GM23338 (cell line): ENCODE measurements around the gene TRPM7. TPM values are rescaled to one million over a fixed set of nuclear protein-coding genes. Genes with fewer than 3 reads are reported as not detected.

ENCODE experiments used
- ATAC-seq: fragments of 200-7000 bp; cut with Tn5 transposase; 3 replicates; pipeline ENCODE4 v1.9.1; 2020
- DNase-seq: peaks from one replicate; pipeline ENCODE4 v3.0.0-alpha.2; 2015; ENCODE audit warnings: low spot score
- H2AFZ ChIP-seq: fragments of 200-600 bp; sonication (generic); 2 replicates; pipeline ENCODE4 v1.8.0; 2016; ENCODE audit warnings: antibody characterized with exemption, mild to moderate bottlenecking, moderate library complexity
- H3F3A ChIP-seq: fragments of 200-600 bp; sonication (generic); replicated peaks from 2 replicates; pipeline ENCODE4 v1.8.0; 2017; ENCODE audit warnings: antibody characterized with exemption, mixed run types, low read depth
- H3K27ac ChIP-seq: fragments of 200-600 bp; sonication (generic); 2 replicates; pipeline ENCODE4 v1.6.1; 2016; ENCODE audit warnings: low read depth
- H3K27me3 ChIP-seq: fragments of 200-600 bp; sonication (generic); 2 replicates; pipeline ENCODE4 v1.8.0; 2016; ENCODE audit warnings: mild to moderate bottlenecking, mixed run types, moderate library complexity; ENCODE audit not compliant: insufficient read depth
- H3K36me3 ChIP-seq: fragments of 200-600 bp; sonication (generic); 2 replicates; pipeline ENCODE4 v1.8.0; 2016; ENCODE audit warnings: mild to moderate bottlenecking; ENCODE audit not compliant: insufficient read depth
- H3K4me1 ChIP-seq: fragments of 200-600 bp; sonication (generic); 2 replicates; pipeline ENCODE4 v1.8.0; 2016; ENCODE audit warnings: mild to moderate bottlenecking, moderate library complexity; ENCODE audit not compliant: insufficient read depth
- H3K4me2 ChIP-seq: fragments of 200-600 bp; sonication (generic); 2 replicates; pipeline ENCODE4 v1.7.1; 2017; ENCODE audit warnings: mixed run types
- H3K4me3 ChIP-seq: fragments of 200-600 bp; sonication (generic); 2 replicates; pipeline ENCODE4 v1.6.1; 2016; ENCODE audit warnings: mixed run types
- H3K79me2 ChIP-seq: fragments of 200-600 bp; sonication (generic); replicated peaks from 2 replicates; pipeline ENCODE4 v1.8.0; 2017; ENCODE audit warnings: mild to moderate bottlenecking; ENCODE audit not compliant: insufficient read depth
- H3K9me2 ChIP-seq: fragments of 200-600 bp; sonication (generic); 2 replicates; pipeline ENCODE4 v1.8.0; 2017; ENCODE audit not compliant: insufficient read depth
- H4K20me1 ChIP-seq: fragments of 200-600 bp; sonication (generic); replicated peaks from 2 replicates; pipeline ENCODE4 v1.8.0; 2017; ENCODE audit warnings: mild to moderate bottlenecking; ENCODE audit not compliant: insufficient read depth
- H3K27ac Mint-ChIP-seq: 2 replicates; pipeline ENCODE4 v1.8.0; 2020; ENCODE audit warnings: inconsistent platforms, mild to moderate bottlenecking, moderate library complexity, mixed read lengths
- H3K27me3 Mint-ChIP-seq: 3 replicates; pipeline ENCODE4 v1.8.0; 2022; ENCODE audit warnings: low read depth, mild to moderate bottlenecking, moderate library complexity, mixed read lengths, inconsistent platforms; ENCODE audit not compliant: insufficient read depth, poor library complexity
- H3K36me3 Mint-ChIP-seq: 3 replicates; pipeline ENCODE4 v1.8.0; 2021; ENCODE audit warnings: low read depth, mild to moderate bottlenecking, inconsistent platforms, moderate library complexity, mixed read lengths
- H3K4me1 Mint-ChIP-seq: 3 replicates; pipeline ENCODE4 v1.8.0; 2020; ENCODE audit warnings: mild to moderate bottlenecking, inconsistent platforms, mixed read lengths
- H3K4me3 Mint-ChIP-seq: 3 replicates; pipeline ENCODE4 v1.8.0; 2021; ENCODE audit warnings: moderate library complexity, mild to moderate bottlenecking, inconsistent platforms, mixed read lengths
- H3K9me3 Mint-ChIP-seq: 3 replicates; pipeline ENCODE4 v1.8.0; 2020; ENCODE audit warnings: moderate library complexity, mild to moderate bottlenecking, inconsistent platforms, mixed read lengths
- CREB1 ChIP-seq: fragments of 250-450 bp; sonication (Bioruptor Pico); IDR thresholded peaks from 2 replicates; pipeline ENCODE4 v1.5.0; 2020; ENCODE audit warnings: low read depth, mild to moderate bottlenecking, moderate library complexity
- CTCF ChIP-seq, 2 experiments: fragments of 200-600 bp in 1 of 2; sonication (generic) in 1 of 2; conservative IDR thresholded peaks; 2 replicates each; pipeline versions ENCODE4 v1.5.1 to v1.6.1; 2016 to 2017; ENCODE audit warnings: antibody characterized with exemption in 2 of 2, low read depth in 2 of 2, mild to moderate bottlenecking in 2 of 2, moderate library complexity in 1 of 2
- ETS1 ChIP-seq: IDR thresholded peaks from 2 replicates; pipeline ENCODE4 v1.6.1; 2016; ENCODE audit warnings: antibody characterized with exemption
- EZH2 ChIP-seq: fragments of 200-600 bp; sonication (generic); IDR thresholded peaks from one replicate; pipeline ENCODE4 v1.8.0; 2017; ENCODE audit warnings: antibody characterized with exemption, mild to moderate bottlenecking, low read depth; ENCODE audit not compliant: unreplicated experiment
- EZH2phosphoT487 ChIP-seq: fragments of 200-600 bp; sonication (generic); IDR thresholded peaks from one replicate; pipeline ENCODE4 v1.8.1; 2018; ENCODE audit warnings: antibody characterized with exemption; ENCODE audit not compliant: unreplicated experiment
- JUNB ChIP-seq: IDR thresholded peaks from one replicate; pipeline ENCODE4 v1.6.1; 2016; ENCODE audit warnings: antibody characterized with exemption; ENCODE audit not compliant: unreplicated experiment
- NANOG ChIP-seq: IDR thresholded peaks from 2 replicates; pipeline ENCODE4 v1.6.1; 2016; ENCODE audit warnings: antibody characterized with exemption, borderline replicate concordance
- POLR2AphosphoS5 ChIP-seq: IDR thresholded peaks from 2 replicates; pipeline ENCODE4 v1.6.1; 2016; ENCODE audit warnings: antibody characterized with exemption, low read depth
- REST ChIP-seq: IDR thresholded peaks from one replicate; pipeline ENCODE4 v1.6.1; 2018; ENCODE audit warnings: antibody characterized with exemption; ENCODE audit not compliant: unreplicated experiment
- STAT1 ChIP-seq: IDR thresholded peaks from one replicate; pipeline ENCODE4 v1.6.1; 2016; ENCODE audit warnings: antibody characterized with exemption; ENCODE audit not compliant: unreplicated experiment
- ZNF114 ChIP-seq: fragments of 250-450 bp; sonication (Bioruptor Pico); IDR thresholded peaks from 2 replicates; pipeline ENCODE4 v1.5.0; 2020; ENCODE audit warnings: mild to moderate bottlenecking, moderate library complexity
- ZNF331 ChIP-seq: fragments of 250-450 bp; sonication (Bioruptor Pico); IDR thresholded peaks from 2 replicates; pipeline ENCODE4 v1.5.0; 2020; ENCODE audit warnings: low read depth, mild to moderate bottlenecking, moderate library complexity
- ZNF462 ChIP-seq: fragments of 250-450 bp; sonication (Bioruptor Pico); IDR thresholded peaks from 2 replicates; pipeline ENCODE4 v1.5.0; 2020; ENCODE audit warnings: mild to moderate bottlenecking, moderate library complexity
- polyA plus RNA-seq: library from polyadenylated mRNA; unstranded; fragments of >200 nt; fragmentation: Nextera tagmentation; extraction: Ambion mirVana; gene quantifications from 2 replicates; pipeline ENCODE4 v1.2.1, GENCODE V29; 2016
- total RNA-seq: library from RNA; depleted of rRNA; stranded (reverse); fragments of >200 nt; shearing (Covaris generic); gene quantifications from 2 replicates; pipeline ENCODE4 v1.2.3, GENCODE V29; 2014

TRPM7 gene
- total and polyA plus RNA-seq, 2 experiments from 2014 or later = 8.3 to 41.0 TPM

GRCh38 chr15:50636146-50636545, 50.5 kb downstream of the TRPM7 start:
- no peak for ATAC-seq

More at GRCh38 chr15:50636146-50636545, 50.5 kb downstream of the TRPM7 start:
- DNase-seq = no peak
- Histone ChIP-seq H3K27ac (no peak overlapping the region; the same call in 1 of the 2 replicates), H3K36me3 (peaks cover 15% of the 10 kb centered on the region), H3K27me3 (no peaks in the 10 kb centered on the region), H3K4me2 (no peak overlapping the region), H3K79me2 (no peaks in the 10 kb centered on the region), H3K9me2 (no peaks in the 10 kb centered on the region), H3F3A (no peaks in the 10 kb centered on the region), H3K4me1 (no peaks in the 10 kb centered on the region), H2AFZ (no peak overlapping the region), H4K20me1 (no peaks in the 10 kb centered on the region; the same call in none of the 2 replicates), H3K4me3 (no peak overlapping the region)
- no peaks in the 10 kb centered on the region for H3K9me3 Mint-ChIP-seq
- H3K36me3 Mint-ChIP-seq = peaks cover 52% of the 10 kb centered on the region
- H3K27me3 Mint-ChIP-seq = peaks cover 5% of the 10 kb centered on the region
- no peaks in the 10 kb centered on the region for H3K4me1 Mint-ChIP-seq
- no peak overlapping the region for H3K4me3 Mint-ChIP-seq
- H3K27ac Mint-ChIP-seq = no peak overlapping the region
- no peak for TF ChIP-seq CTCF (conservative IDR thresholded peaks at IDR 0.05; ENCODE audit: low read depth in 2 of 2)
- TF ChIP-seq NANOG = no peak
- no peak for TF ChIP-seq POLR2AphosphoS5
- no peak for TF ChIP-seq ZNF114 (CRISPR knock-in tag)
- no peak for TF ChIP-seq STAT1
- no peak for TF ChIP-seq CREB1
- no peak for TF ChIP-seq ETS1
- TF ChIP-seq ZNF331 (CRISPR knock-in tag) = no peak
- TF ChIP-seq ZNF462 (CRISPR knock-in tag) = no peak
- no peak for TF ChIP-seq REST
- TF ChIP-seq EZH2phosphoT487 = no peak
- TF ChIP-seq EZH2 = no peak
- TF ChIP-seq JUNB = no peak
